A673 (cell line): ENCODE data around the gene YES1. TPM values are rescaled to one million over a fixed set of nuclear protein-coding genes. Genes with fewer than 3 reads are reported as not detected.
A peak's percentile ranks its signal among the peaks of the same experiment; 100 is the strongest.
"Not testable (repeated sequence)": the region's sequence is repeated elsewhere in the genome, so short reads cannot be mapped to it uniquely, and the experiment has no call there.

Experiments
- BruUV-seq: library from RNA; stranded (reverse); fragments of 400-500 nt; replicated peaks from 2 replicates; lab custom pipeline; 2021; lab: Mats Ljungman, UMichigan
- CTCF ChIA-PET: fragments of 300-600 bp; sonication (Branson Sonifier 250); formaldehyde crosslinking; loops from one replicate; lab custom pipeline; 2022; ENCODE audit warnings: antibody characterized with exemption; lab: Charles Lee
- POLR2A ChIA-PET: fragments of 300-600 bp; sonication (Branson Sonifier 250); formaldehyde crosslinking; loops from one replicate; lab custom pipeline; 2022; ENCODE audit warnings: antibody characterized with exemption; ENCODE audit not compliant: low non-redundant PET; lab: Charles Lee
- DNase-seq: peaks from one replicate; pipeline ENCODE4 v3.0.0-alpha.2; 2015; ENCODE audit warnings: low spot score
- H3K27ac ChIP-seq: fragments of 200-600 bp; sonication (generic); 2 replicates; pipeline ENCODE4 v1.5.1; 2016; ENCODE audit warnings: mixed run types, low read depth, mild to moderate bottlenecking, mixed read lengths, antibody characterized with exemption, low read length; ENCODE audit not compliant: poor library complexity, severe bottlenecking
- H3K27me3 ChIP-seq: fragments of 200-600 bp; sonication (generic); replicated peaks from 2 replicates; pipeline ENCODE4 v1.6.1; 2017; ENCODE audit warnings: mixed run types, low read depth, mild to moderate bottlenecking, mixed read lengths, antibody characterized with exemption, low read length; ENCODE audit not compliant: insufficient read depth, poor library complexity
- H3K36me3 ChIP-seq: fragments of 200-600 bp; sonication (generic); 2 replicates; pipeline ENCODE4 v1.6.1; 2016; ENCODE audit warnings: mixed run types, mild to moderate bottlenecking, mixed read lengths, antibody characterized with exemption, low read length; ENCODE audit not compliant: insufficient read depth, poor library complexity, severe bottlenecking
- H3K4me1 ChIP-seq: fragments of 200-600 bp; sonication (generic); 2 replicates; pipeline ENCODE4 v1.6.1; 2017; ENCODE audit warnings: mixed run types, mild to moderate bottlenecking, mixed read lengths, antibody characterized with exemption, low read length; ENCODE audit not compliant: insufficient read depth, poor library complexity, severe bottlenecking
- H3K4me3 ChIP-seq: fragments of 200-600 bp; sonication (generic); 2 replicates; pipeline ENCODE4 v1.5.1; 2016; ENCODE audit warnings: low read depth, mixed run types, mild to moderate bottlenecking, mixed read lengths, low read length; ENCODE audit not compliant: poor library complexity, severe bottlenecking
- H3K9me3 ChIP-seq: fragments of 200-600 bp; sonication (generic); 2 replicates; pipeline ENCODE4 v1.6.1; 2016; ENCODE audit warnings: mixed run types, low read depth, mild to moderate bottlenecking, mixed read lengths, antibody characterized with exemption, low read length; ENCODE audit not compliant: poor library complexity, severe bottlenecking
- CTCF ChIP-seq: fragments of 300-800, 200-600 bp; sonication (generic); conservative IDR thresholded peaks from 2 replicates; pipeline ENCODE4 v1.5.1; 2017; ENCODE audit warnings: low read depth, mild to moderate bottlenecking, antibody characterized with exemption, low read length, moderate library complexity, mixed read lengths
- EZH2 ChIP-seq: fragments of 200-600 bp; sonication (generic); IDR thresholded peaks from 2 replicates; pipeline ENCODE4 v1.6.1; 2017; ENCODE audit warnings: borderline replicate concordance, low read depth, mild to moderate bottlenecking, mixed read lengths, antibody characterized with exemption, low read length; ENCODE audit not compliant: poor library complexity, severe bottlenecking
- intact Hi-C: fragments of 100-400 bp; cut with micrococcal nuclease; formaldehyde crosslinking; loops from one replicate; pipeline ENCODE4 v1.10.0; 2022; ENCODE audit not compliant: unreplicated experiment
- total RNA-seq: library from RNA; stranded (reverse); gene quantifications from 2 replicates; pipeline ENCODE4 v1.2.3, GENCODE V29; 2021

The YES1 gene
- total RNA-seq, 1 experiment from 2014 or later = 138 TPM

GRCh38 chr18:805008-805754, 6.9 kb downstream of the YES1 start:
- BruUV-seq = no TSS peak
- Histone ChIP-seq H3K4me1 (peaks cover 24% of the 10 kb centered on the region), H3K9me3 (no peaks in the 10 kb centered on the region), H3K27ac (peak overlapping the region; percentile 3), H3K36me3 (no peaks in the 10 kb centered on the region), H3K27me3 (no peaks in the 10 kb centered on the region), H3K4me3 (peak overlapping the region; percentile 20)
- POLR2A ChIA-PET = no interaction called here
- CTCF ChIA-PET = no interaction called here
- DNase-seq = no peak
- intact Hi-C loops = no loop called here
- no peak for TF ChIP-seq CTCF
- no peak for TF ChIP-seq EZH2

GRCh38 chr18:801137-801536, 10.9 kb downstream of the YES1 start:
- H3K27ac ChIP-seq = no peak overlapping the region
- H3K9me3 ChIP-seq = no peaks in the 10 kb centered on the region
- H3K4me3 ChIP-seq = no peak overlapping the region
- H3K27me3 ChIP-seq = no peaks in the 10 kb centered on the region
- intact Hi-C loops = no loop called here
- H3K4me1 ChIP-seq = peaks cover 13% of the 10 kb centered on the region
- no peak for TF ChIP-seq CTCF
- TF ChIP-seq EZH2 = no peak
- no peaks in the 10 kb centered on the region for H3K36me3 ChIP-seq
- no TSS peak for BruUV-seq
- ChIA-PET POLR2A (no interaction called here), CTCF (no interaction called here)
- DNase-seq = no peak

- Histone ChIP-seq H3K9me3 (no peaks in the 10 kb centered on the region), H3K27ac (no peak overlapping the region), H3K4me3 (no peak overlapping the region), H3K4me1 (peaks cover 6% of the 10 kb centered on the region), H3K36me3 (no peaks in the 10 kb centered on the region), H3K27me3 (no peaks in the 10 kb centered on the region)
- BruUV-seq = no TSS peak
- no peak for DNase-seq
- intact Hi-C loops = no loop called here
- ChIA-PET POLR2A (interaction anchor here (0.5 kb wide), 1 partner anchor 50 kb away, joined by 3 read pairs; no protein-coding TSS in a partner anchor), CTCF (no interaction called here)
- no peak for TF ChIP-seq CTCF
- no peak for TF ChIP-seq EZH2
Measured at GRCh38 chr18:799943-800342, 12.1 kb downstream of the YES1 start.

DNA sequence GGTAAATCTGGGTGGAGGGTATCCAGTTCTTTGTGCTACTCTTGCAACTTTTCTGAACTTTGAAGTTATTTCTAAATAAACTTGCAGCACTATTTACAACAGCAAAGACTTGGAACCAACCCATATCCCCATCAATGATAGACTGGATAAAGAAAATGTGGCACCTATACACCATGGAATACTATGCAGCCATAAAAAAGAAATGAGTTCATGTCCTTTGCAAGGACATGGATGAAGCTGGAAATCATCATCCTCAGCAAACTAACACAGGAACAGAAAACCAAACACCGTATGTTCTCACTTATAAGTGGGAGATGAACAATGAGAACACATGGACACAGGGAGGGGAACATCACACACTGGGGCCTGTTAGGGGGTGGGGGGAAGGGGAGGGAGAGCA, 16.7 kb downstream of the YES1 start:
- POLR2A ChIA-PET, H3K4me1 ChIP-seq, H3K4me3 ChIP-seq, BruUV-seq, DNase-seq, intact Hi-C loops, H3K27ac ChIP-seq, H3K9me3 ChIP-seq, H3K27me3 ChIP-seq, H3K36me3 ChIP-seq, CTCF ChIA-PET: not testable (repeated sequence)
